Transverse colon (tissue), 4 donors: ENCODE data around the gene KLK7. TPM values are rescaled to one million over a fixed set of nuclear protein-coding genes. Genes with fewer than 3 reads are reported as not detected.

Experiments used
- DNase-seq: peaks from one replicate; pipeline ENCODE4 v3.0.0-alpha.2; 2019
- H3K27ac ChIP-seq, 4 donors: fragments of 200-600 bp; sonication (generic); 2 replicates each; pipeline ENCODE4 v1.5.1; 2016 to 2018; ENCODE audit warnings: inconsistent platforms in 4 of 4
- H3K27me3 ChIP-seq: fragments of 200-600 bp; sonication (generic); 2 replicates; pipeline ENCODE4 v1.5.1; 2017; ENCODE audit warnings: inconsistent platforms
- H3K36me3 ChIP-seq, 4 donors: fragments of 200-600 bp; sonication (generic); 2 replicates each; pipeline ENCODE4 v1.5.1; 2017 to 2019; ENCODE audit warnings: inconsistent platforms in 4 of 4
- H3K4me1 ChIP-seq, 4 donors: fragments of 200-600 bp; sonication (generic); 2 replicates each; pipeline ENCODE4 v1.5.1; 2017 to 2020; ENCODE audit warnings: inconsistent platforms in 4 of 4
- H3K4me3 ChIP-seq, 4 donors: fragments of 200-600 bp; sonication (generic); 1 replicate in 1 of 4; 2 replicates in 3 of 4; pipeline versions ENCODE4 v1.5.1 to v1.6.1; 2017 to 2019; ENCODE audit warnings: inconsistent platforms in 4 of 4
- H3K9me3 ChIP-seq, 2 donors: fragments of 200-600 bp; sonication (generic); 2 replicates each; pipeline ENCODE4 v1.5.1; 2017 to 2019; ENCODE audit warnings: inconsistent platforms in 2 of 2
- CTCF ChIP-seq, 5 experiments: fragments of 200-600 bp in 3 of 5; fragments of 450-650 bp in 2 of 5; sonication (generic) in 3 of 5; IDR thresholded peaks; 1 replicate in 2 of 5; 2 replicates in 3 of 5; pipeline ENCODE4 v1.5.1; 2016 to 2017; ENCODE audit warnings: antibody characterized with exemption in 5 of 5, inconsistent platforms in 3 of 5, mild to moderate bottlenecking in 2 of 5, moderate library complexity in 1 of 5
- EP300 ChIP-seq: sonication (generic); formaldehyde crosslinking; IDR thresholded peaks from one replicate; pipeline ENCODE4 v1.6.1; 2017; ENCODE audit warnings: antibody characterized with exemption, low read depth
- POLR2A ChIP-seq: fragments of 450-650 bp; IDR thresholded peaks from one replicate; pipeline ENCODE4 v1.6.1; 2016; ENCODE audit warnings: antibody characterized with exemption, mild to moderate bottlenecking, moderate library complexity
- POLR2AphosphoS5 ChIP-seq, 3 donors: sonication (generic); formaldehyde crosslinking; IDR thresholded peaks; one replicate each; pipeline ENCODE4 v1.6.1; 2016; ENCODE audit warnings: antibody characterized with exemption in 3 of 3
- WGBS, 2 donors: methylation state at CpG; one replicate each; pipeline ENCODE4 v1.1.5; 2018; ENCODE audit warnings: low coverage in 1 of 2; 5-methylcytosine and 5-hydroxymethylcytosine counted together
- in situ Hi-C, 4 donors: fragments of 200-750 bp; cut with MboI; loops; one replicate each; pipeline versions ENCODE4 v1.15.0 to v1.15.1; 2017; ENCODE audit warnings: low sequenced_read_pairs in 3 of 4, low pct_ligation_motif_present in 1 of 4, low pct_unique_long_range_greater_than_20kb in 1 of 4
- intact Hi-C: fragments of 100-400 bp; cut with DNase I; formaldehyde crosslinking; loops from one replicate; pipeline ENCODE4 v1.15.1; 2023; ENCODE audit warnings: low total_unique reads
- total RNA-seq, 4 donors: library from RNA; depleted of rRNA; stranded (reverse); fragments of >200 nt; gene quantifications; one replicate each; pipeline ENCODE4 v1.1.0, GENCODE V29; 2016

Gene KLK7
- not detected for total RNA-seq

GRCh38 chr19:50983625-50984292 is at the start of gene KLK7:
TSS of gene KLK7 (minus strand) at chr19:50983917. CDS start at chr19:50982399, 1,518 bp downstream.
- 22% methylated on average over 26 of the region's 28 CpGs; no CpG with 5 or more reads in 1 of the 2 donors for WGBS, 2 donors
- H3K9me3 ChIP-seq, result no peaks in the 10 kb centered on the region
- no peaks in the 10 kb centered on the region for H3K36me3 ChIP-seq
- intact Hi-C loops (no loop called here), in situ Hi-C loops (no loop called here)
- no peak within 1 kb of the TSS for H3K4me3 ChIP-seq
- H3K4me1 ChIP-seq, result no peaks in the 10 kb centered on the region
- TF ChIP-seq EP300 (no peak), CTCF (IDR thresholded peaks at IDR 0.05) (no peak), POLR2AphosphoS5 (IDR thresholded peaks at IDR 0.05) (no peak), POLR2A (no peak)
- no peak for DNase-seq
- H3K27me3 ChIP-seq, result peaks cover 40% of the 10 kb centered on the region
- H3K27ac ChIP-seq, result no peak within 1 kb of the TSS

GRCh38 chr19:51031880-51032225 is 48.1 kb upstream of the KLK7 start:
- intact Hi-C loops, result no loop called here
- in situ Hi-C loops, result no loop called here
- H3K27ac ChIP-seq, result no peak overlapping the region
- TF ChIP-seq POLR2AphosphoS5 (IDR thresholded peaks at IDR 0.05) (no peak), CTCF (IDR thresholded peaks at IDR 0.05) (no peak), EP300 (no peak), POLR2A (no peak)
- no peak for DNase-seq
- peaks cover 20% of the 10 kb centered on the region for H3K27me3 ChIP-seq
- no peaks in the 10 kb centered on the region for H3K9me3 ChIP-seq
- 94 to 100% methylated on average over 4 to 18 of the region's 28 CpGs for WGBS, 2 donors
- no peak overlapping the region for H3K4me3 ChIP-seq
- H3K4me1 ChIP-seq, result no peaks in the 10 kb centered on the region
- no peaks in the 10 kb centered on the region for H3K36me3 ChIP-seq

GRCh38 chr19:51031220-51031879 is 47.6 kb upstream of the KLK7 start:
- no peaks in the 10 kb centered on the region for H3K4me1 ChIP-seq
- no peaks in the 10 kb centered on the region for H3K36me3 ChIP-seq
- in situ Hi-C loops (no loop called here), intact Hi-C loops (no loop called here)
- TF ChIP-seq CTCF (IDR thresholded peaks at IDR 0.05), result no peak
- 81 to 82% methylated on average over 5 to 7 of the region's 7 CpGs for WGBS, 2 donors
- DNase-seq, result no peak
- no peaks in the 10 kb centered on the region for H3K9me3 ChIP-seq
- peaks cover 25% of the 10 kb centered on the region for H3K27me3 ChIP-seq
- H3K27ac ChIP-seq, result no peak overlapping the region
- no peak overlapping the region for H3K4me3 ChIP-seq

GRCh38 chr19:51030631-51031030 is 46.9 kb upstream of the KLK7 start:
- Histone ChIP-seq H3K9me3 (no peaks in the 10 kb centered on the region), H3K27me3 (peaks cover 32% of the 10 kb centered on the region), H3K4me1 (no peaks in the 10 kb centered on the region), H3K36me3 (no peaks in the 10 kb centered on the region), H3K4me3 (no peak overlapping the region), H3K27ac (no peak overlapping the region)
- TF ChIP-seq POLR2AphosphoS5 (IDR thresholded peaks at IDR 0.05) (no peak), EP300 (no peak), POLR2A (no peak), CTCF (IDR thresholded peaks at IDR 0.05) (no peak)
- intact Hi-C loops, result no loop called here
- WGBS, 2 donors, result 74 to 100% methylated on average over 2 to 13 of the region's 13 CpGs
- in situ Hi-C loops, result no loop called here
- no peak for DNase-seq
